HG02981 (cell line): ENCODE measurements around the gene PWWP2B.

Experiments
- ATAC-seq: cut with Tn5 transposase; IDR thresholded peaks from one replicate; pipeline ENCODE4 v1.9.1; 2021; ENCODE audit warnings: mild to moderate bottlenecking, moderate library complexity; ENCODE audit not compliant: unreplicated experiment

The PWWP2B gene

DNA sequence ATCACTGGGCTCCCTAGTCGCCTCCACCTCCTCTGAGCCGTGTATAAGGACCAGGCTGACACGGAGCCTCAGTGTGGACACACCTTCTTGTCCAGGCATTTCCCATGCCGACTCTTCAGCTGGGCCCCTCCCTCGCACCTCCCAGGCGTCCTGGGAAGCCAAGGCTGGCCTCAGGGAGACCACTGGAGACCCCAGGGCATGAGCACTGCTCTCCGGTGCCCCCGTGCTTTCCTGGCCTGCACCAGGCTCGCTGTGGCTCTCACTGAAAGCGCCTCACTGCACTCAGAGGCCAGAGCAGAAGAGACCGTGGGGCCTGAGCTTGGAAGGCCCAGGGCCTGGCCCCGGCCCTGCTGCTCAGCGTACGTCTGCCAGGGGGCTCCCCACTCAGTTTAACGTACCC lies 33.6 kb upstream of the PWWP2B start:
- ATAC-seq = no peak

DNA sequence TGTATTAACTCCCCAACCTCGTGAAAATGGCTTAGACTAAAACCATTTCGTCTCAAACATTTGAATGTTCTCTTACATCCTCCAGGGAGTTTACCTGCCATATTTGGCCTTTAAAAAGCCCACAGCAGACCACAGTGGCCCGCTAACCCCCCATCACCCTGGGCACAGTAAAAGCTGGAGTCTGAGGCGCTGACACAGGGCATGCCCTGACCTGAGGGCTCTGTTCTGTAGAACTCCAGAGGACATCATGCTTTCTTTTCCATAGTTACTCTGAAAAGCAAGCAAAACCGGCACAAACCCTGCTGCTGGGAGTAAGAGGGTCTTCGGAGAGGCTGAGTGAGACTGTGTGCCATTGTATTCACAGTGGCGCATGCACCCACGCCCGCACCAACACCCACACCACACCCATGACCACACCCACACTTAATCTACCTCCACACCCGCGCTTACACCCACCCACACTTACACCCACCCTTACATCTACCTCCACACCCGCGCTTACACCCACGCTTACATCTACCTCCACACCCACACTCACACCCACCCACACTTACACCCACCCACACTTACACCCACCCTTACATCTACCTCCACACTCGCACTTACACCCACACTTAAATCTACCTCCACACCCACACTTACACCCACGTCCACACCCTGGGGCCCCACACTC lies 32.9 kb upstream of the PWWP2B start:
- ATAC-seq = no peak

DNA sequence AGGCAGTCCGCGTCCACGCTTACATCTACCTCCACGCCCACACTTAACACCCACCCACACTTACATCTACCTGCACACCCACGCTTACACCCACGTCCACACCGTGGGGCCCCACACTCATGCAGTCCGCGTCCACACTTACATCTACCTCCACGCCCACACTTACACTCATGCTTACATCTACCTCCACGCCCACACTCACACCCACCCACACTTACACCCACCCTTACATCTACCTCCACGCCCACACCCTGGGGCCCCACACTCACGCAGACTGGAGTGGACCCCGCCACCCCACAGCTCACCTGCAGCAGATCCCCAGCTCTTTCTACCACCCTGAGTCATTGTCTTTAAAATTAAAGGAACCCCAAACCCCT lies 32.4 kb upstream of the PWWP2B start:
- ATAC-seq = no peak

DNA sequence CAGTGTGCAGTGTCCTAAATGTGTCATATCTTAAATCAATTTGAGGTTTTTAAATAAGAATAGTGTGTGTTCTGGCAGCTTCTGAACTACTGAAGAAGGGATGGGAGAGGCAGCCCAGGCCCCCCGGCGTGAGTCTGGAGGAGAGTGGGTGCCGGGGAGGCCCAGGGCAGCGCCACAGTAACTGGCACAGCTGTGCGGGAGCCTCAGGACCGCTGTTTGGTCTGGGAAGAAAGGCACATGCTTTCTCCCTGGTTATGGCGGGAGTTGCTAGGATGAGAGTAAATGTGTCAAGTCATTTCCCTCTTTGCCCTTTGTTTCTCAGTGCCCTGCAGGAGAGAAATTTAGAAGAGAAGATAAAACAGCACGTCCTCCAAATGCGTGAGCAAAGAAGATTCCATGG lies 31.9 kb upstream of the PWWP2B start:
- no peak for ATAC-seq

DNA sequence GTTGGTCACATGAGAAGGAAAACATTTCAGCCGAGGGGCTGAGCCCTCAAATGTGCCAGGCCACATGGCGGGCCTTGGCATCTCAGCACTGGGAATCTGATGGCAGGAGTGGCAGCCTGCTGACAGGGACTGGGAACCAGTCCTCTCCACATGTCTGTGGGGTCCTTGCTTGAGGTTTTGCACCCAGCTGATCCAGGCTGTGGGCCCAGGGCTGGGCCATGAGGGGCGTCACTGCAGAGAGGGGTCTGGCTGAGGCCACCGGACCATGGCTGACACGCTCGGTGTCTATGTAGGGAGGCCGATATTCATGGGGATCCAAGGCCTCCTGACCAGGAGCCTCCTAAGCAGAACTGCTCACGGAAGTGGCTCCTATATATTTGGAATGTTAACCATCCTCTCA lies 31.0 kb upstream of the PWWP2B start:
- ATAC-seq = no peak

DNA sequence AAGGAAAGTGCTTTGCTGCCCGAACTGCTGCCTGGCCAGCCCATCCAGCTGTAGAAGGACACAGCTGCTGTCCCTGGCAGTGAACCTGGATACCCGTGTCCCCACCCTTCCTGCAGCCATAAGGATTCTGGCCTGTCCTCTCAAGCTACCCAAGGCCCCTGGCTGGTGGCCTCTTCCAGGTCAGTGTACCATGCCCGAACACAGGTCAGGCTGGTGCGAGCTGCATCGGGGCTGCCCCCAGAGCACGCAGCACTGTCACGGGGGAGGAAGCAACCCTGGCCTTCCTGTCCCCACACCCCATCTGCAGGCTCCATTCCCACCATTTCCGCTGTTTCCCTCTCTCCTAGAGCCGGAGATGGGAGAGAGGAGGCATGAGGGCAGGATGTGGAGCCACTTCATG lies 30.5 kb upstream of the PWWP2B start:
- ATAC-seq = no peak

DNA sequence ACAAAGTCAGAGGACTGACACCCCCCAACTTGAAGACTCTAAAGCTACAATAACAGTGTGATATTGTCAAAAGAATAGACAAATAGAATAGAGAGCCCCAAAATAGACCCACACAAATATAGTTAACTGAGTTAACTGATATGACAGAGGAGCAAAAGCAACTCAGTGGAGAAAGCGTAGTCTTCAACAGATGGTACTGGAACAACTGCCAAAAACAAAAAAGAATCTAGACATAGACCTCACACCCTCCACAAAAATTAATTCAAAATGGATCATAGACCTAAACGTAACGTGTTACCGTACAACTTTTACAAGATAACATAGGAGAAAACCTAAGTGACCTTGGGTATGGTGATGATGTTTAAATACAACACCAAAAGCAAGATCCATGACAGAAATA lies 28.6 kb upstream of the PWWP2B start:
- no peak for ATAC-seq

DNA sequence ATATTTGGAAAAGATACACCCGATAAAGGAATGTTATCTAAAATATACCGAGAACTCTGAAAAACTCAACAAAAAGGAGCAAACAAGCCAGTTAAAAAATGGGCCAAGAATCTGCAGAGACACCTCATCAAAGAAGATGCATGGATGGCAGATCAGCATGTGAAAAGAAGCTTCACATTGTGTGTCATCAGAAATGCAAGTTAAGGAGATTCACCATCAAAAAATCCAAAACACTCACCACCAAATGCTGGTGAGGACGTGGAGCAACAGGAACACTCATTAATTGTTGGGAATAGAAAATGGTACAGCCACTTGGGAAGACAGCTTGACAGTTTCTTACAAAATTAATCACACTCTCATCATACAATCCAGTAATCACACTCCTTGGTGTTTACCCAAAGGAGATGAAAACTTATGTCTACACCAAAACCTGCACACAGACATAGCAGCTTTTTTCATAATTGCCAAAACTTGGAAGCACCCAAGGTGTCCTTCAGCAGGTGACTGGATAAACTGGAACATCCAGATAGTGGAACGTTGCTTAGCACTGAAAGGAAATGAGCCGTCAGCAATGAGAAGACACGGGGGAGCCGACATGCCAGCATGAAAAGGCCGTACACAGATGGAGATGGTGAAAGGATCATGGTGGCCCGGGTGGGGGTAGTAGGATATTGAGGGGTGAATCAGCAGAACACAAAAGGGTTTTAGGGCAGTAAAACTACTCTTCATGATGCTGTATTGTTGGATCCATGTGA lies 27.9 kb upstream of the PWWP2B start:
- ATAC-seq = no peak

DNA sequence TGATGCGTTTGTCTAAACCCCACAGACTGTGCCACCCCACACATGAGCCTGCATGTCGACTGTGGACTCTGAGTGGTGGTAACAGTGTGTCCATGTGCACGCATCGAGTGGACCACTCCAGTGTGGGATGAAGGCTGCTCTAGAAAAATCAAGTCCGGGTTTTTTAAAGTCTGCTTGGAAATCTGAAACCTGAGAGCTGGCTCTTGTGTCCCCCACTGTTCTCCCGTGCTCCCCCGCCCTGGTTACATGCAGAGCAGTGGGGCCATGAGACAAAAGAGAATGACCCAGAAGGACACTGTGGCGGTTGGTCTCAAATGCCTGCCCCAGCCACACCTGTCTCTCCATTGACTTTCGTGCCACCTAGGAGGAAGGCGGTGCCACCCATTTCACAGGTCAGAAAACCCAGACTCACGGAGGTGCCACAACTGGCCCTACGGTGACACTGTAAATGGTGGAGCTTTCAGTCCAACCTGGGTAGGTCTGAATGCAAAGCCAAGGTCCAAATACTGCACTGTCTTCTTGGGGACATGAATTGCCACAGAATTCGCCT lies 27.3 kb upstream of the PWWP2B start:
- ATAC-seq = no peak

DNA sequence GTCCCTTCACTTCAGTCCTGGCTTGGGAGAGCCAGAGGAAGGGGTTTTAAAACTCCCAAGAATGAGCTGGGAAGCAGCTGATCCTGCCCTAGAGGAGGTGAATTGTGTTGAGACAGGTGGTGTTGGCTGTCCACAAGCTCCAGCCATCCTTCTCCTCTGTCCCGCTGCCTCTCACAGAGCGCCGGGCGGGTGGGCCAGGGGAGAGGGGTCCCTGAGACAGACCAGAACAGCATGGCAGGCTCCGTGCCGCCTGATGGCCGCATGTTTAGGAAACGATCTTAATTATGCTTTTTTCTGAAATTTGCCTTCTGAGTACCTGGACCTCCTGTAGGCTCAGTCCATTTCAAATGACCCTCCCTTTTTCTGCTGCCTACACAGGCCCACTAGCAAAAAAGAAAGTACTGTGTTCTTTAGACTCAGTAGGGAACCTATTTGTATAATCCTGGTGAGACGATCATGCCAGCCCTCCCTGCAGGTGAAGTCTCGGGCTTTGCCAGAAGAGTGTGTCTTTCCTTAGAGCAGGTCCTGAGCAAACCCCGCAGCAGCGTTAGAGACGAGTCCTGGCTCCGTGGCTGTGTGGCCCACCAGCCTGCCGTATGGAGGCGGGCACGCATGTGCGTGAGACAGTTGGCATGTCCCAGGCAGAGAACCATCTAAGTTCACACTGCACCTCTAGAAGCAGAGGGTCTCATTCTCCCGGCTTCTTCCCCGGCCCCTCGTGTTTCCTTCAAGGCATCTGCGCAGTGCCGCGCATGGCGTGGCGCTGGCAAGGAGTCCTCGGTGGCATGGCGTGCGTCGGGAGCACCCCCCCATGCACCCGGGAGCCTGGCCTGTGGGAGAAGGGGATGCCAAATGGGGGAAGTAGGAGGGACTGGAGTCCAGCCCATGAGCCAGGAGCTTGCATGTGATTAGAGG lies 26.3 kb upstream of the PWWP2B start:
- no peak for ATAC-seq

DNA sequence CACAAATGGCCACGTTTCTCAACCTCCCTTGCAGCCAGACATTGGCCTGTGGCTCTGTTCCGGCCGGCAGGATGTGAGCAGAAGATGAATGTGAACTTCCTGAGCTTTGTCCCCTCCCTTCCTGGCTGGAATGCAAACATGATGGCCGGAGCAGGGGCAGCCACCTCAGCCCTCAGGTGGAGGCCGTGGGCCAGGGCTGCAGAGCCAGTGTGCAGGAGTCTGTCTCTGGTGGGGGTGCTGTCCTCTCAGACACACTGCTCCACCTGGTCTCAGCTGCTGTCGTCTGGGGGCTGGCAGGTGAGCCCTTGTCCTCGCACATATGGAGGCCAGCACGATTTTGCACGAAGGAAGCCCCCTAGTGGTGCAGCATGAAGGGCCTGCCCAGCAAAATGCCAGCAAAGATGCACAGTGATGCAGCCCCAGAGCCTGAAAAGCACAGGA lies 25.3 kb upstream of the PWWP2B start:
- no peak for ATAC-seq

- ATAC-seq = no peak
These were observed 24.4 kb upstream of the PWWP2B start for GRCh38 chr10:132372516-132373095.

GRCh38 chr10:132373241-132373955 lies 23.6 kb upstream of the PWWP2B start:
- ATAC-seq = no peak

- ATAC-seq = no peak
These were observed 22.8 kb upstream of the PWWP2B start for GRCh38 chr10:132374176-132374575.

- ATAC-seq = no peak
These were observed 22.4 kb upstream of the PWWP2B start for GRCh38 chr10:132374612-132375011.

DNA sequence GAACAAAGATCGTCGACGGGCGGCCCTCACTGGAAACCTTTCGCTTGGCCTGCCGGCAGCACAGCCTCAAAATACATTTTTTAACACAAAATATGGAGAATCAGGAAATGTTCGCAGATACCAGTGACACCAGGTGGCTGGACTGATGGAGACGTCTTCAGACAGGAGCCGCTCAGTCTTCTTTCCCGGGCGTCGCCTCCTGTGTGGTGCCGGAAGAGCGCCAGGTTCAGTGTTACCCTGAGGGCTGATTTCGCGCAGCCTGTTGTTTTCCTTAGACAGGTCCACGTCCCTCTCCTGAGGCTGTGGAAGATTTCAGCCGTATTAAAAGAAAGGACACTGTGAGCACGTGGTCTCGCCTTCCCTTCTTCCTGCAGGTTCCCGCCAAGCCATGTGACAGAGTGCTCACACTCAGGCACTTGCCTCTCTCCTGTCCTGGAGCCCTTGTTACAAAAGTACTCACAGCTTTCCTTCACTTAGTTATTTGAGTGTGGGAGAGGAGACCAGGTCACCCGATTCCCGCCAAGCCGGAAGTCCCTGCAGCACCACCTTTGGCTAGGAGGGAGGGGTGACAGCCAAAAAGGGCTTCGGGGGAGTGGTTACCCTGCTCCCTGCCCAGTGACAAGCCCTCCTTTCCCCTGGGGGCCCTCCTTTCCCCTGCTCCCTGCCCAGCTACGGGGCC lies 21.7 kb upstream of the PWWP2B start:
- ATAC-seq = no peak

DNA sequence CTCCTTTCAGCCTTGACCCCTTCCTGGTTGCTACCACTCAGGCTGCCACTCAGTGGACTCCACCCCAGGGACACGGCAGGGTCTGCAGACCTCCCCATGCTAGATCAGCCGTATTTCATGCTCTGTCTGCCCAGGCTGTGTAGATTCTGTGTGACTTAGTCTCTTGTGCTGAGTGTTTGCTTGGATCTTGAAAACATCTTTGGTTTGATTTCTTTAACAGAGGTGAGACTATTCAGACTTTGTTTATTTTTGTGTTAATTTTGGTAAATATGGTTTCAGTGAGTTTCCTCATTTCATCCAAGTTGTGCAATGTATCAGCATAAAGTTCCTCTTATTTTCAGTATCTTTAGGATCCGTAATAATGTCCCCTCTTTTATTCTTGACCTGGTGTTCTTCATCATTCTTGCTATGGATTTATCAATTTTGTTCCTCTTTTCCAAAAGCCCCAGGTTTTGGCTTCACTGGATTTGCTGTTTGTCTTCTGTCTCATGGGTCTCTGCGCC lies 21.2 kb upstream of the PWWP2B start:
- ATAC-seq = no peak

- no peak for ATAC-seq
These were observed 20.6 kb upstream of the PWWP2B start for GRCh38 chr10:132376394-132376851.

- ATAC-seq = no peak
These were observed 19.7 kb upstream of the PWWP2B start for GRCh38 chr10:132377326-132377725.
